ENCODE data around the gene DUXB.

The DUXB gene

GRCh38 chr16:75647492-75648264 is 53.6 kb downstream of the DUXB start, which contains the start of the genes KARS1 and TERF2IP:
KARS1 (minus strand) TSS chr16:75647665; CDS start chr16:75647639, 26 bp downstream.
TERF2IP (plus strand) TSS chr16:75647773; CDS start chr16:75647883, 110 bp downstream.
- Histone ChIP-seq H3K9me2 (replicated peaks; ENCODE audit: insufficient read depth, low read length) (no peaks in the 10 kb centered on the region), H2AFZ (ENCODE audit: low read depth, low read length, severe bottlenecking) (peak within 1 kb of the TSS; percentile 49), H3K9ac (ENCODE audit: low read length) (peak within 1 kb of the TSS; percentile 87), H3K9me3 (ENCODE audit: insufficient read depth, low read length) (no peaks in the 10 kb centered on the region), H4K20me1 (ENCODE audit: low read depth, low read length) (peaks cover 5% of the 10 kb centered on the region; the same call in 1 of the 2 replicates), H3K79me2 (ENCODE audit: insufficient read depth, low read length) (peaks cover 95% of the 10 kb centered on the region), H3K36me3 (ENCODE audit: low read length) (0 out of 2 replicates have a peak, but pooled peaks cover 3% of the 10 kb centered on the region), H3K27ac (ENCODE audit: low read depth, low read length) (peak within 1 kb of the TSS; percentile 85), H3F3A (ENCODE audit: insufficient read depth) (no peaks in the 10 kb centered on the region; the same call in 1 of the 2 replicates), H3K4me3 (ENCODE audit: insufficient read depth, low read length, poor library complexity, severe bottlenecking) (peak within 1 kb of the TSS; percentile 92), H3K27me3 (ENCODE audit: low read length) (no peaks in the 10 kb centered on the region), H3K4me2 (ENCODE audit: low read depth, low read length, poor library complexity, severe bottlenecking) (peak within 1 kb of the TSS; percentile 99)
- TF ChIP-seq CTCF (IDR thresholded peaks at IDR 0.05; ENCODE audit: insufficient read depth, low read length, poor library complexity, severe bottlenecking): no peak
- TF ChIP-seq EZH2phosphoT487 (conservative IDR thresholded peaks at IDR 0.05; ENCODE audit: low read length): no peak

- TF ChIP-seq CTCF (IDR thresholded peaks at IDR 0.05; ENCODE audit: insufficient read depth, low read length, poor library complexity, severe bottlenecking) (no peak), EZH2phosphoT487 (conservative IDR thresholded peaks at IDR 0.05; ENCODE audit: low read length) (no peak)
- no peaks in the 10 kb centered on the region; the same call in 1 of the 2 replicates for H3F3A ChIP-seq (ENCODE audit: insufficient read depth)
Observed at GRCh38 chr16:75647112-75647491, 54.2 kb downstream of the DUXB start.

DNA sequence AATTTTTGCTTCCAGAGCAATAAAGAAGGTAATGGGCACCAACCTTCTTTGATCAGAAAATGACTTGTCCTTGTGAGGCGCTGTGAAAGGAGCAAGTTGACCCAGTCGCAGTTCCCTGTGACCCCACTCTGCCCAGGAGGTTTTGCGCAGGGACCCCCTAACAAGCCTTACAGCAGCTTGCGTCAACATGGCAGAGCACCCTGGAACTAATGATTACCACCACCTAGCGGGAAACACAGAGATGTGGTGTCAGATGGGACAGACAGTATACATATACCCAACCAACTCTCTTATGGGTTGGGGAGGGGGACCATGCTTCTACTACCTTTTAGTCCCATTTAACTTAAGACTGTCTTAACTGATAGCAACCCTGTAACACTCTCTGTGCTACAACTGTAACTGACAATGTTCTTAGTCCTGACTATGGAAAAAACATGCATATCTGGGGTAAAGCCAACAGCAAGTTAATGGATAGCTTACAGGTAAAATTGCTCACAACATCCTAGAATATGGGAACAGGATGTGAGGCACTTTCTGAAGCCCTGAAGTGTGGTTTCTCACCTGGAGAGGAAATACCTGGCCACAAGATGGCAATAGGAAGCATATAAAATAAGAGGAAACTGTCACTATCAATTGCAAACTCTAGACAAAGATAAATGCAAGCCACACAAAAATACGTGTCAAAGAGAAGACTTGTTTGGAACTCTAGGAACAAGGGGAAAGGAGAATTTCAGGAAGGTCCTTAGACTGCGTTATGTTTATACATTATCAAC is 56.8 kb downstream of the DUXB start:
- Histone ChIP-seq H3K9ac (ENCODE audit: low read length) (0 out of 2 replicates have a peak overlapping the region, but pooled peaks have one; percentile 87), H3F3A (ENCODE audit: insufficient read depth) (no peaks in the 10 kb centered on the region), H3K36me3 (ENCODE audit: low read length) (peaks cover 13% of the 10 kb centered on the region; the same call in 1 of the 2 replicates), H3K27ac (ENCODE audit: low read depth, low read length) (no peak overlapping the region), H3K9me3 (ENCODE audit: insufficient read depth, low read length) (no peaks in the 10 kb centered on the region), H3K4me2 (ENCODE audit: low read depth, low read length, poor library complexity, severe bottlenecking) (peak overlapping the region; percentile 86), H3K9me2 (replicated peaks; ENCODE audit: insufficient read depth, low read length) (no peaks in the 10 kb centered on the region), H3K79me2 (ENCODE audit: insufficient read depth, low read length) (peaks cover 77% of the 10 kb centered on the region), H3K27me3 (ENCODE audit: low read length) (no peaks in the 10 kb centered on the region), H3K4me3 (ENCODE audit: insufficient read depth, low read length, poor library complexity, severe bottlenecking) (no peak overlapping the region), H4K20me1 (ENCODE audit: low read depth, low read length) (no peaks in the 10 kb centered on the region; the same call in 1 of the 2 replicates), H2AFZ (ENCODE audit: low read depth, low read length, severe bottlenecking) (no peak overlapping the region)
- TF ChIP-seq EZH2phosphoT487 (conservative IDR thresholded peaks at IDR 0.05; ENCODE audit: low read length): no peak
- peak; percentile 16 for TF ChIP-seq CTCF (IDR thresholded peaks at IDR 0.05; ENCODE audit: insufficient read depth, low read length, poor library complexity, severe bottlenecking)

More at GRCh38 chr16:75647112-75647491, 54.2 kb downstream of the DUXB start:
- Histone ChIP-seq H3K4me2 (ENCODE audit: low read depth, low read length, poor library complexity, severe bottlenecking) (peak overlapping the region; percentile 86), H3K9me2 (replicated peaks; ENCODE audit: insufficient read depth, low read length) (no peaks in the 10 kb centered on the region), H3K9me3 (ENCODE audit: insufficient read depth, low read length) (no peaks in the 10 kb centered on the region), H3K79me2 (ENCODE audit: insufficient read depth, low read length) (peaks cover 94% of the 10 kb centered on the region), H3K9ac (ENCODE audit: low read length) (peak overlapping the region; percentile 87), H3K27me3 (ENCODE audit: low read length) (no peaks in the 10 kb centered on the region), H4K20me1 (ENCODE audit: low read depth, low read length) (peaks cover 4% of the 10 kb centered on the region; the same call in 1 of the 2 replicates), H2AFZ (ENCODE audit: low read depth, low read length, severe bottlenecking) (peak overlapping the region; percentile 49), H3K27ac (ENCODE audit: low read depth, low read length) (peak overlapping the region; percentile 30; the same call in 1 of the 2 replicates), H3K36me3 (ENCODE audit: low read length) (peaks cover 3% of the 10 kb centered on the region; the same call in 1 of the 2 replicates), H3K4me3 (ENCODE audit: insufficient read depth, low read length, poor library complexity, severe bottlenecking) (peak overlapping the region; percentile 92)
